HepG2 (cell line): ENCODE results near the gene GPATCH8. TPM values are rescaled to one million over a fixed set of nuclear protein-coding genes. Genes with fewer than 3 reads are reported as not detected.
A peak's percentile ranks its signal among the peaks of the same experiment; 100 is the strongest.

Experiments used
- AKAP8 ChIP-seq: sonication (generic); formaldehyde crosslinking; IDR thresholded peaks from 2 replicates; pipeline ENCODE4 v1.5.1; 2020; ENCODE audit warnings: mild to moderate bottlenecking, missing genetic modification reagents
- ARNT2 ChIP-seq: sonication (generic); formaldehyde crosslinking; IDR thresholded peaks from 2 replicates; pipeline ENCODE4 v1.8.0; 2022; ENCODE audit warnings: mild to moderate bottlenecking, low read depth, missing genetic modification reagents, moderate library complexity
- CENPX ChIP-seq: sonication (generic); formaldehyde crosslinking; IDR thresholded peaks from 2 replicates; pipeline ENCODE4 v1.9.0; 2021; ENCODE audit warnings: mild to moderate bottlenecking, missing genetic modification reagents, moderate library complexity
- ISX ChIP-seq: sonication (generic); formaldehyde crosslinking; conservative IDR thresholded peaks from 2 replicates; pipeline ENCODE4 v1.5.0; 2020; ENCODE audit warnings: missing genetic modification reagents
- KDM3A ChIP-seq: IDR thresholded peaks from 2 replicates; pipeline ENCODE4 v1.6.1; 2018; ENCODE audit warnings: low read depth, missing compliant biosample characterization
- LCORL ChIP-seq, 2 experiments: fragments of 450-650 bp in 1 of 2; sonication (generic) in 1 of 2; formaldehyde crosslinking in 1 of 2; IDR thresholded peaks; 2 replicates each; pipeline versions ENCODE4 v1.5.0 to v1.6.1; 2017 to 2020; ENCODE audit warnings: antibody characterized with exemption in 1 of 2, missing genetic modification reagents in 1 of 2
- SP2 ChIP-seq: sonication (generic); formaldehyde crosslinking; IDR thresholded peaks from 2 replicates; pipeline ENCODE4 v1.5.1; 2020; ENCODE audit warnings: mild to moderate bottlenecking, missing genetic modification reagents
- SRSF1 ChIP-seq: fragments of 200-400 bp; formaldehyde crosslinking; optimal IDR thresholded peaks from 2 replicates; pipeline ENCODE3; 2017; ENCODE audit warnings: mild to moderate bottlenecking, low read depth, low read length, moderate library complexity
- TAF1 ChIP-seq: sonication (generic); formaldehyde crosslinking; IDR thresholded peaks from 2 replicates; pipeline ENCODE4 v1.4.0; 2020; ENCODE audit warnings: missing genetic modification reagents
- XBP1 ChIP-seq: sonication (generic); formaldehyde crosslinking; IDR thresholded peaks from 2 replicates; pipeline ENCODE4 v1.5.0; 2020; ENCODE audit warnings: missing genetic modification reagents
- XRCC5 ChIP-seq: fragments of 200-400 bp; formaldehyde crosslinking; optimal IDR thresholded peaks from 2 replicates; pipeline ENCODE3; 2017; ENCODE audit warnings: mild to moderate bottlenecking, low read length
- ZFAT ChIP-seq: sonication (generic); formaldehyde crosslinking; conservative IDR thresholded peaks from 2 replicates; pipeline ENCODE4 v1.8.1; 2023; ENCODE audit warnings: missing genetic modification reagents, inconsistent platforms
- ZMYM4 ChIP-seq: sonication (generic); formaldehyde crosslinking; IDR thresholded peaks from 2 replicates; pipeline ENCODE4 v1.8.1; 2023; ENCODE audit warnings: mild to moderate bottlenecking, missing genetic modification reagents
- ZNF20 ChIP-seq: sonication (generic); formaldehyde crosslinking; IDR thresholded peaks from 2 replicates; pipeline ENCODE4 v1.4.0; 2020; ENCODE audit warnings: mild to moderate bottlenecking, moderate library complexity, missing genetic modification reagents
- ZNF230 ChIP-seq: sonication (generic); formaldehyde crosslinking; IDR thresholded peaks from 2 replicates; pipeline ENCODE4 v1.4.0; 2020; ENCODE audit warnings: mild to moderate bottlenecking, missing genetic modification reagents
- ZNF234 ChIP-seq: sonication (generic); formaldehyde crosslinking; conservative IDR thresholded peaks from 2 replicates; pipeline ENCODE4 v1.5.1; 2020; ENCODE audit warnings: mild to moderate bottlenecking, missing genetic modification reagents
- ZNF282 ChIP-seq: fragments of 450-650 bp; IDR thresholded peaks from 2 replicates; pipeline ENCODE4 v1.6.1; 2018; ENCODE audit not compliant: partially characterized antibody
- ZNF292 ChIP-seq: sonication (generic); formaldehyde crosslinking; IDR thresholded peaks from 2 replicates; pipeline ENCODE4 v1.8.1; 2022; ENCODE audit warnings: mild to moderate bottlenecking, low read depth, missing genetic modification reagents, borderline replicate concordance
- ZNF432 ChIP-seq: sonication (generic); formaldehyde crosslinking; IDR thresholded peaks from 2 replicates; pipeline ENCODE4 v1.5.0; 2020; ENCODE audit warnings: missing genetic modification reagents, mild to moderate bottlenecking, borderline replicate concordance
- ZNF546 ChIP-seq: sonication (generic); formaldehyde crosslinking; conservative IDR thresholded peaks from 2 replicates; pipeline ENCODE4 v1.8.1; 2023; ENCODE audit warnings: mild to moderate bottlenecking, missing genetic modification reagents
- ZNF589 ChIP-seq: sonication (generic); formaldehyde crosslinking; conservative IDR thresholded peaks from 2 replicates; pipeline ENCODE4 v1.8.0; 2022; ENCODE audit warnings: mild to moderate bottlenecking, moderate library complexity, missing genetic modification reagents
- ZNF615 ChIP-seq: sonication (generic); formaldehyde crosslinking; IDR thresholded peaks from 2 replicates; pipeline ENCODE4 v1.5.0; 2020; ENCODE audit warnings: mild to moderate bottlenecking, missing genetic modification reagents, borderline replicate concordance
- ZNF781 ChIP-seq: sonication (generic); formaldehyde crosslinking; IDR thresholded peaks from 2 replicates; pipeline ENCODE4 v1.5.1; 2020; ENCODE audit warnings: borderline replicate concordance, mild to moderate bottlenecking, missing genetic modification reagents; ENCODE audit errors: not compliant biosample characterization
- ZSCAN31 ChIP-seq: sonication (generic); formaldehyde crosslinking; IDR thresholded peaks from 2 replicates; pipeline ENCODE4 v1.5.0; 2020; ENCODE audit warnings: low read depth, mild to moderate bottlenecking, missing genetic modification reagents
- ZSCAN9 ChIP-seq: IDR thresholded peaks from 2 replicates; pipeline ENCODE4 v1.6.1; 2016; ENCODE audit warnings: borderline replicate concordance
- polyA plus RNA-seq, 8 experiments: library from polyadenylated mRNA; depleted of rRNA in 3 of 8; stranded (reverse) in 7 of 8; unstranded in 1 of 8; fragments of >200 nt; fragmentation: Illumina TruSeq in 4 of 8; extraction: Trizol in 4 of 8; gene quantifications; 2 replicates each; pipeline versions ENCODE4 v1.2.1 to v1.2.3, GENCODE V29; 2011 to 2016; ENCODE audit warnings: low read depth in 4 of 8, missing spikeins in 1 of 8, mixed read lengths in 1 of 8; ENCODE audit not compliant: insufficient read depth in 1 of 8
- total RNA-seq, 5 experiments: library from RNA; depleted of rRNA; stranded (reverse); fragments of >200 nt; fragmentation: Illumina TruSeq; extraction: Trizol; gene quantifications; 2 replicates each; pipeline ENCODE4 v1.2.3, GENCODE V29; 2016; ENCODE audit warnings: low read depth in 1 of 5
- TF ChIP-seq, protein P1 (sequence below): sonication (generic); formaldehyde crosslinking; IDR thresholded peaks from 2 replicates; pipeline ENCODE4 v1.5.0; 2020; ENCODE audit warnings: mild to moderate bottlenecking, missing genetic modification reagents
- TF ChIP-seq, protein P2 (sequence below): sonication (generic); formaldehyde crosslinking; conservative IDR thresholded peaks from 2 replicates; pipeline ENCODE4 v1.4.0; 2020; ENCODE audit warnings: missing genetic modification reagents

The GPATCH8 gene
- total and polyA plus RNA-seq, 2 of the 13 experiments (the other 11 are each of a cell fraction or from before 2014, with no cell fraction given): 20.7 to 21.5 TPM

DNA sequence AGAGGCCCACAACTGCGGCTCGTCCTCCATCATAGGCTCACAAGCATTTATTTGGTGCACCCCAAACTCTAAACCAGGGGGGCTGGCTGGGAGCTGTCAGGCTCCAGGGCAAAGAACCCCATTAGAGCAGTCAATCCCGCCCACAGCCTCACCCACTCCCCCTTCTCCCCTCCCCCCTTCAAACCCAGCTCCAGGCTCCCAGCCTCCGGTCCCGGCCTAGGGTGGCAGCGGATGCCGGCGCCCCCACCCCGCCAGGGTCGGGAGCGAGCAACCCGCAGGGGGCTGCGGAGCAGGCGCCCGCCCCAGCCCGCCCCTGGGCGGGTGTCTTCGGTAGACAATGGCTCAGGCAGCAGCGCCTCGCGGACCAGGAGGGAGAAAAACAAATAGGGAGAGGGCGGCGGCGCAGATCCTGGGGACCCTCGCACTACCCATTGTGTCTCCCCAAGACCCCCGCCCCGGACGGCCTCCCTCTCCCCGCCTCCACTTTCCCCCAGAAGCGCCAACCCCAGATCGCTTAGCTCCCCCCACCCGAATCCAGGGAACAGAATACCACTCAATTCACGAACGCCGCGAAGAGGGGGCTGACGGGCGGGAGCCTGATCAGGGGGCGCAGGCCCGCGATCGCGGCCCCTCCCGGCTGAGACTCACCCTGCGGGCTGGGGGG, 140.1 kb downstream of the GPATCH8 start (continued):
- TF ChIP-seq, protein P1, sequence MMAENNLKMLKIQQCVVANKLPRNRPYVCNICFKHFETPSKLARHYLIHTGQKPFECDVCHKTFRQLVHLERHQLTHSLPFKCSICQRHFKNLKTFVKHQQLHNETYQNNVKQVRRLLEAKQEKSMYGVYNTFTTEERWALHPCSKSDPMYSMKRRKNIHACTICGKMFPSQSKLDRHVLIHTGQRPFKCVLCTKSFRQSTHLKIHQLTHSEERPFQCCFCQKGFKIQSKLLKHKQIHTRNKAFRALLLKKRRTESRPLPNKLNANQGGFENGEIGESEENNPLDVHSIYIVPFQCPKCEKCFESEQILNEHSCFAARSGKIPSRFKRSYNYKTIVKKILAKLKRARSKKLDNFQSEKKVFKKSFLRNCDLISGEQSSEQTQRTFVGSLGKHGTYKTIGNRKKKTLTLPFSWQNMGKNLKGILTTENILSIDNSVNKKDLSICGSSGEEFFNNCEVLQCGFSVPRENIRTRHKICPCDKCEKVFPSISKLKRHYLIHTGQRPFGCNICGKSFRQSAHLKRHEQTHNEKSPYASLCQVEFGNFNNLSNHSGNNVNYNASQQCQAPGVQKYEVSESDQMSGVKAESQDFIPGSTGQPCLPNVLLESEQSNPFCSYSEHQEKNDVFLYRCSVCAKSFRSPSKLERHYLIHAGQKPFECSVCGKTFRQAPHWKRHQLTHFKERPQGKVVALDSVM: peak; percentile 12; the same call in 1 of the 2 replicates
- TF ChIP-seq, protein P2, sequence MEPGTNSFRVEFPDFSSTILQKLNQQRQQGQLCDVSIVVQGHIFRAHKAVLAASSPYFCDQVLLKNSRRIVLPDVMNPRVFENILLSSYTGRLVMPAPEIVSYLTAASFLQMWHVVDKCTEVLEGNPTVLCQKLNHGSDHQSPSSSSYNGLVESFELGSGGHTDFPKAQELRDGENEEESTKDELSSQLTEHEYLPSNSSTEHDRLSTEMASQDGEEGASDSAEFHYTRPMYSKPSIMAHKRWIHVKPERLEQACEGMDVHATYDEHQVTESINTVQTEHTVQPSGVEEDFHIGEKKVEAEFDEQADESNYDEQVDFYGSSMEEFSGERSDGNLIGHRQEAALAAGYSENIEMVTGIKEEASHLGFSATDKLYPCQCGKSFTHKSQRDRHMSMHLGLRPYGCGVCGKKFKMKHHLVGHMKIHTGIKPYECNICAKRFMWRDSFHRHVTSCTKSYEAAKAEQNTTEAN (CRISPR knock-in tag): no peak
- no peak for TF ChIP-seq ZNF432 (CRISPR knock-in tag)
- TF ChIP-seq XBP1 (CRISPR knock-in tag): no peak
- no peak for TF ChIP-seq ZNF546
- TF ChIP-seq ZSCAN9: peak; percentile 34; the same call in 1 of the 2 replicates
- TF ChIP-seq XRCC5: no peak
- TF ChIP-seq TAF1 (CRISPR knock-in tag): peak; percentile 38; the same call in 1 of the 2 replicates
- no peak for TF ChIP-seq LCORL (IDR thresholded peaks at IDR 0.05)
- TF ChIP-seq LCORL (CRISPR knock-in tag; IDR thresholded peaks at IDR 0.05): no peak
- TF ChIP-seq ZNF230 (CRISPR knock-in tag): no peak
- TF ChIP-seq ZSCAN31 (CRISPR knock-in tag): no peak
- no peak for TF ChIP-seq ISX (CRISPR knock-in tag)
- no peak for TF ChIP-seq ZNF615 (CRISPR knock-in tag)
- TF ChIP-seq ZNF589 (CRISPR knock-in tag): no peak
- no peak for TF ChIP-seq CENPX (CRISPR knock-in tag)
- TF ChIP-seq ZNF282: no peak
- TF ChIP-seq ZMYM4 (CRISPR knock-in tag): 0 out of 2 replicates have a peak, but pooled peaks have one; percentile 14
- 0 out of 2 replicates have a peak, but pooled peaks have one; percentile 42 for TF ChIP-seq ZNF234 (CRISPR knock-in tag)
- no peak for TF ChIP-seq ZNF20 (CRISPR knock-in tag)
- TF ChIP-seq KDM3A (CRISPR knock-in tag): no peak; the same call in 1 of the 2 replicates
- no peak for TF ChIP-seq ZNF292 (CRISPR knock-in tag)
- TF ChIP-seq ZNF781 (CRISPR knock-in tag): no peak
- TF ChIP-seq ARNT2 (CRISPR knock-in tag): no peak
- TF ChIP-seq ZFAT (CRISPR knock-in tag): no peak
- no peak for TF ChIP-seq SP2 (CRISPR knock-in tag)
- peak; percentile 33 for TF ChIP-seq SRSF1
- TF ChIP-seq AKAP8 (CRISPR knock-in tag): no peak
